HG02884 (cell line): ENCODE results near the gene RHOH.

Experiments
- ATAC-seq: cut with Tn5 transposase; IDR thresholded peaks from one replicate; pipeline ENCODE4 v1.9.1; 2021; ENCODE audit warnings: mild to moderate bottlenecking, moderate library complexity; ENCODE audit not compliant: unreplicated experiment

RHOH gene

GRCh38 chr4:40187386-40187906 is 9.4 kb upstream of the RHOH start:
- ATAC-seq = no peak

DNA sequence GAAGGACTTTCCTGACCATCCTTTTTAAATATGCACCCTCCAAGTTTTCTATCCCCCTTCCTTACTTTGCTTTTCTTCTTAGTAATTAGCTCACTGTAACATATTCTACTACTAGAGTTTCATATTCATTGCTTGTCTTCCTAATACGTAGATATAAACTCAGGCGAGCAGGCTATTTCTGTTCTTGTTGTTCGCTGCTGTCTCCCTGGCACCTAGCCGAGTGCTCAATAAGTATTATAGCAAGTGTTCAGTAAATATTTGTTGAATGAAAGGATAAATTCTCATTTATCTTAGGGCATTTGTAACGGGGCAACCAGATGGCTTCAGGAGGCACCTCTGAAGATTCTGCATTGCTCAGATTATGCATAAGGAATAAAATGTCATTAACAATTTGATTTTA is 6.8 kb upstream of the RHOH start:
- no peak for ATAC-seq

- ATAC-seq = no peak
Observed at GRCh38 chr4:40190465-40190864, 6.4 kb upstream of the RHOH start.

DNA sequence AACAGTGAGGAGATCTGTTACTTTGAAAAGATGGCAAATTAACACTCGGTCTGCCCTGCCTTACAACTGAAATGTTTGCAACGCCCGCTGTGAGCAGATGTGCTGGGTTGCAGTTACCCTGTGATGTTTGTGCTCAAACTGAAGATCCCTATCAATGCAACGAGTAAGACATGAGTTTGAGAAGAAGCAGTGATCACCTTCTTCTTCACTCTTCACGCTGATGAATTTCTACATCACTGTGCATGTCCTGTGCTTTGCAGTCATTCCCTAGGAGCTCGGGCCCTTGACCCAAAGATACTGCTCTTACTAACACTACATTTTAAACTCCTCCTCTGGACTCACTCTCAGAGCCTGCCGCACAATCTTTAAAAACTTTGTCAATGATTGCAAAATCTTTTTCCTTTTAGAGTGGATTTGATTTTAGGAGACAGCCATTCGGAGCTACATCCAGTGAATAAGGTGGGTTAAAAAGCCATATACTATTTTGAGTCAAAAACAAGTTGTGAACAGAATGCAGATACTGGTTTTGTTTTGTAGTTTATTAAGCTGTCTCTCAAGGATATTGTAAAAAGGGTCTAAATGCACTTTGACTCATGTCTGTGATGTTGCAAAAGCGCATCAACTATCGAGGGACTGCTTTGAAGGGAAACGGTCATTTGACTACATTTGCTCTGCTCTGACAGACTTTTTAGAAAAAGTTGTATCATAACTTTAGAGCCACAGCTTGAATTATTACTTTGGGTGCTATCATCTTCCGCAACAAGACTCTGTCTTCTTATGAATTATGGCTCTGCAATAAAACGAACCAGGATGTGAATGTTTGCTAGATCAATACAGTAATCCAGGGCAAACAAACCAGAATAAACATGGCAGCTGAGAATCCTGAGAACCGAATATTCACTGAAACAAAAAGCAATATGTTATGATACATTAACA is 5.7 kb upstream of the RHOH start:
- ATAC-seq = no peak

- ATAC-seq = peak; percentile 35
Observed at GRCh38 chr4:40192114-40193015, 4.5 kb upstream of the RHOH start.

- ATAC-seq = peak; percentile 29
Observed at GRCh38 chr4:40193016-40193571, 3.7 kb upstream of the RHOH start.

GRCh38 chr4:40193578-40193977 is 3.3 kb upstream of the RHOH start:
- no peak for ATAC-seq

- ATAC-seq = no peak
Observed at GRCh38 chr4:40194602-40195161, 2.1 kb upstream of the RHOH start.

DNA sequence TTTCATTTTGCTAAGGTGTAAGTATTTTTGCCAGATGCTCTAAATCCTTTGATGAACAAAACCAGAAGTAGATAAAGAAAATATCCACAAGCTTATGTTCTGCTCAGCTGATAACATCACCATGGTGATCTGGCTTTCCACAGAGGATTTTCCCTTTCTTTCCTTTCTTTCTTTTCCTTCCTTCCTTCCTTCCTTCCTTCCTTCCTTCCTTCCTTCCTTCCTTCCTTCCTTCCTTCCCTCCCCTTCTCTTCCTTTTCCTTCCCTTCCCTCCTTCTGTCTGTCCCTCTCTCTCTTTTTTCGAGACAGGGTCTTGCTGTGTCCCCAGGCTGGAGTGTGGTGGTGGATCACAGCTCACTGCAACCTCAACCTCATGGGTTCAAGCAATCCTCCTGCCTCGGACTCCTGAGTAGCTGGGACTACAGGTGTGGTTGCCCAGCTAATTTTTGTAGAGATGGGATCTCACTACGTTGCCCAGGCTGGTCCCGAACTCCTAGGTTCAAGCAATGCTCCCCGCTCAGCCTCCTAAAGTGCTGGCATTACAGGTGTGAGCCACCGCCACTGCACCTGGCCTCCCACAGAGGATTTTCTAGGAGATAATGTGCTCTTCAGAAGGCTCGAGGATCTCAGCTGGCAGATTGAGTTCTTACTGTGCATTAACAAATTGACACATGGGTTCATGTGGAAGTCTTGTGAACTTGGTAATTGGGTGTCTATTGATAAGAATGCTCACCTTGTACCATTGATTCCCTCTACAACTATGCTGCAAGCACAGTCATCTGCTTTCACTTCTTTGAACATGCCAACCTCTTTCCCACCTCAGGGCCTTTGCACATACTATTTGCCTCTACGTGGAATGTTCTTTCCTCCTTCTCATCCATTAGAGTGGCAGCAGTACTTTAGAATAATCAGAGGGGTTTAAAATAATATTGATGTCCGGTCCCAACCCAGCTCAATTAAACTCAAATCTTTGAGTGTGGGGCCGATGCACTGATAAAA is 1.4 kb upstream of the RHOH start:
- ATAC-seq = no peak

DNA sequence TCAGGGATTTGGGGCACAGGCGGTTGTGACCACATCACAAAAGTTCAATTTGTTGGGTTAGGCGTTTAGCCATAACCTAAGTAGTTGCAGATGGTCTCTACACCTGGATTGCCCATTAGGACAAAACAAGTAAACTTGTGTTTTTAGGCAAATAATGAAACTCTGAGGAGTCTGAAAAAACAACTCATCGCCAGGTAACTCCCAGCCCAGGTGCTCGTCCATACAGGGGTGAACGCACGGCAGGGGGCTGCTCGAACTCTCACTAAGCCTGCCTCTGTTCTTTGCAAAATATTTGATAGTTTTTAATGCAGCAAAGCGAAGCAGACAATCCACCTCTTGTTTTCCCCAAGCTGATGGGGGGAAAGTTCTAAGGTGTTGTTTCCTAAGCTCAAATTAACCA is 559 bp upstream of the RHOH start:
- ATAC-seq = no peak

DNA sequence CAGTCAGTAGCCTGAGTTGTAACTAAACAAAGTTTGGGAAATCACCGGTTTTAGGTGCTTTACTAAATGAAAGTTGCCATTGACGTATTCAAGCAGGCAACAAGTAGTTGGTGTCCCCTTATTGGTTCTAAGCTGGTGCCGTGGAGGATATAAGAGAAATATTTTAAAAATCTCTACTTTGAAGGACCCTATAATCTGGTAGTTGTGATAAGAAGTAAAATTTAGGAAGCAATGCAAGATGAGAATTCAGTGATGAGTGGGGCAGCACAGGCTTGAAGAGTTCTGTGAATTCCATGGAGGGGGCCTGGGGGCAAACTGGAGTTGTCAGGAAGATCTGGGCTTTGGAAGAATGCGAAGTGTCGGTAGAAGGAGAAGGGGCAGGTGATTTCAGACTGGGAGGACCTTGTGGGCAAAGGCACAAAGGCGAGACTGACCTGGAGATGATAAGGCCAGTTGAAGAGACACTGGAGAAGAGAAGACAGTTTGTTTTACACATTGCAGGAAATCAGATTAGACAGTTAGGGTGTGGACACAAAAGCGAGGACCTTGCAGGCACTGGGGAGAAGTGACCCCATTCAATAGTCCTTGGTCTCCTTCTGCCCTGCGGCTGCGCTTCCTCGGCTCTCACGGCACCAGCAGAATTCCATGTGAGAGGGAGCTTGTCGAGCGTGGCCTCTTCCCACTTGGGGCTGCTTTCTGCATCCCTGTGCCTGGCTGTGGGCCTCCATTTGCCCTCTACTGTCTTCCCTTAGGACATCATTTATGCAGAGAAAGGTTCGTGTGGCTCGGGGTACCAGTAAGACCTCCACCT is 1.3 kb downstream of the RHOH start:
- ATAC-seq = no peak

- no peak for ATAC-seq
Observed at GRCh38 chr4:40199179-40199670, 2.4 kb downstream of the RHOH start.

- ATAC-seq = peak; percentile 52
Observed at GRCh38 chr4:40199999-40200874, 3.4 kb downstream of the RHOH start.

DNA sequence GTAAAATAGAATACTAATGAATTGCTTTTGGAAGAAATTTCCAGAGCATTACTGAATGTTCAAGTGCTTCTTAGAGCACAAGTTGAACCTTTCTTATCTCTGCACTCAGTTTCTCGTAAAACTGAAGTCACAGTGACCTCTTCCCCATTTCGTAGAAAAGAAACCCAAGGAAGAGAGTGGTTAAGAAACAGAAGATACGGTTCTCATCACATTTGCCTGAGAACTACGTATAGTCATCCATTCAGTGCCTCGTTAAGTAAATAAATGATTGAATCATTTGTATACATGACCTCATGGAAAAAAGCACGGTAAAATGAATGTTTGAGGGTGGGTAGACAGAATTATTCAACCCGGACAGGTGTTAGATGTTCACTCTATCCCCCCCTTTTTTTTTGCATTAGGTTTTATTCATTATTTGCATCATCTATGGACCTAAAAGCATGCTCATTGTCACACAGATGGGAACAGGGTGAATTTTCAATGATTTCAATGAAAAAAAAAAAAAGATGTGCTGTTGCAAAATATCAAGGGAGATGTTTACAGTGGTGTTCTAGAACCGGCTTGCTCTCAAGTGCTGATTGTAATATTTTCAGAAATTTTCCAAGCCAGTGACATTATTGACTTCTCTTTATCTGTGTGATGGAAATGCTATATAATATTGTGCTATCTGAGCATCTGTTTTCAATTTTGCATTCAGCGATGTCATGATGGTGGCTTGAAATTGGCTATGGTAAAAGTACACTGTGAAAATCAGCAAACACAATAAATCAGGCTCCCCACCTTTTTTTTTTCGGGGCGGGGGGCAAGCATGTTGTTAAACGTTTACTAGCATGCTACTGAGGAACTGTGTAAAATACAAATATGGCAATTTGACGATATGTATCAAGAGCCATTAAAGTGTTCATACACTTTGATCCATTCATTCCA is 4.3 kb downstream of the RHOH start:
- ATAC-seq = no peak

GRCh38 chr4:40201898-40202297 is 5.1 kb downstream of the RHOH start:
- ATAC-seq = no peak

DNA sequence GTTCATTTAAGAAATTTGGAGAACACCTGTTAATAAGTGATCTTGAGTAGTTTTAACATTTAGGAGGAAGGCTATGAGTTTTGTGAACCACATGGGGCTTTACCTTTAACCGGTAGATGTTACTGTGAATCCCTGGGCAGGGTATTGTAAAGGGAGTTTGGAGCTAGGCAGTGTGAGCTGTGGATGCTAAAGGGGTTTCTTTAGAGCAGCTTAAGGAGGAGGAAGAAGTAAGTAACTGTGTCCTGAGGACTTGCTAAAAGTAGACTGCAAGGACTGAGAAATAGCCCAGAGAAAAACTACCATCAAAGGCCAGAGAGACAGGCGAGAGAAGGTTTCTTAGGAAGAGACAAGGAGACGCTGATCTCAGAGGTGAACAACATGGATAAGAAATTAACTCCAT is 5.6 kb downstream of the RHOH start:
- no peak for ATAC-seq
